Testis (tissue), 2 donors: ENCODE results near the gene PFKP.

Source experiments
- POLR2A ChIP-seq: fragments of 450-650 bp; IDR thresholded peaks from one replicate; pipeline ENCODE4 v1.6.1; 2017; ENCODE audit warnings: antibody characterized with exemption, mild to moderate bottlenecking, moderate library complexity
- TF ChIP-seq, protein P1 (sequence below), 3 experiments: fragments of 450-650 bp in 2 of 3; fragments of 200-600 bp in 1 of 3; sonication (generic) in 1 of 3; IDR thresholded peaks; one replicate each; pipeline ENCODE4 v1.5.1; 2016 to 2019; ENCODE audit warnings: antibody characterized with exemption in 3 of 3, mild to moderate bottlenecking in 2 of 3, moderate library complexity in 1 of 3

DNA sequence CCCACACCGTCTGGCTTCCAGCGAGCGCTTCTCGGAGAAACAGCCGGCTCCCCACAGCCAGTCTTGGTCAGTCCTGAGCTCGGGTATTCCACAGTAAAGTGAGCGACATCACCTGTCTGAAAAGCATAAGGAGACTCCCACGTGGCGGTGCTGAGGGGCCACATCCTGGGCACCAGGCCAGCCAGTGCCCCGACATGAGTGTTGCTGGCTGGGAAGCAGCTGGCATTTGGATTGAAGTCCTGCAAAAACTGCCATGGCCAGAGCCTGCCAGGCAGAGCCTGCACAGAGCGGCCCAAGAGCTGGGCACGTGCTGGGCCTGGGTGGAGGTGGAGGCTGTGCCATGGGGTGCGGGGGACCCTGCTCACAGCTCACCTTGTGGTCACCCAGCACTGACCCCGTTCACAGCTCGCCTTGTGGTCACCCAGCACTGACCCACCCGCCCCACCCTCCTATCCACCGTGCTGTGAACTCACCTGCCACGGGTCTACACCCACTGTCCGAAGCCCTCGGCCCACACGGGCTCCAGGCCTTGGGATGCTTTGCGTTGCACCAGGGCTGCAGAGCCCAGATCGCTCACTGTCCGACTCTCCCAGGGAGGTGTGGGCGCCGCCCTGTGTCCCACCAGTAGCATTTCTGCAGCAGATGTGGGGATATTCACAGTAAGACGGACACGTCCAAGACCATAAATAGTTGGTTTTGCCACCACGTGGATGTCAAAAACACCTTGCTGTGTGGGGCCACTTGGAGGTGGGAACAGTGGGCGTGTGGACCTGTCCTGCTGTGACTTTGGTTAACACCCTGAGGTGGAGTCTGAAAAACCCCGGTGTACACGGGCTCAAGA, 56.4 kb downstream of the PFKP start:
- TF ChIP-seq, protein P1, sequence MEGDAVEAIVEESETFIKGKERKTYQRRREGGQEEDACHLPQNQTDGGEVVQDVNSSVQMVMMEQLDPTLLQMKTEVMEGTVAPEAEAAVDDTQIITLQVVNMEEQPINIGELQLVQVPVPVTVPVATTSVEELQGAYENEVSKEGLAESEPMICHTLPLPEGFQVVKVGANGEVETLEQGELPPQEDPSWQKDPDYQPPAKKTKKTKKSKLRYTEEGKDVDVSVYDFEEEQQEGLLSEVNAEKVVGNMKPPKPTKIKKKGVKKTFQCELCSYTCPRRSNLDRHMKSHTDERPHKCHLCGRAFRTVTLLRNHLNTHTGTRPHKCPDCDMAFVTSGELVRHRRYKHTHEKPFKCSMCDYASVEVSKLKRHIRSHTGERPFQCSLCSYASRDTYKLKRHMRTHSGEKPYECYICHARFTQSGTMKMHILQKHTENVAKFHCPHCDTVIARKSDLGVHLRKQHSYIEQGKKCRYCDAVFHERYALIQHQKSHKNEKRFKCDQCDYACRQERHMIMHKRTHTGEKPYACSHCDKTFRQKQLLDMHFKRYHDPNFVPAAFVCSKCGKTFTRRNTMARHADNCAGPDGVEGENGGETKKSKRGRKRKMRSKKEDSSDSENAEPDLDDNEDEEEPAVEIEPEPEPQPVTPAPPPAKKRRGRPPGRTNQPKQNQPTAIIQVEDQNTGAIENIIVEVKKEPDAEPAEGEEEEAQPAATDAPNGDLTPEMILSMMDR (IDR thresholded peaks at IDR 0.05), result no peak
- TF ChIP-seq POLR2A, result no peak
